HG03039 (cell line): ENCODE data around the gene ZNF853.
"Not testable (repeated sequence)": the region's sequence is repeated elsewhere in the genome, so short reads cannot be mapped to it uniquely, and the experiment has no call there.

Experiments used
- ATAC-seq: cut with Tn5 transposase; IDR thresholded peaks from one replicate; pipeline ENCODE4 v1.9.1; 2021; ENCODE audit warnings: mild to moderate bottlenecking, moderate library complexity; ENCODE audit not compliant: unreplicated experiment

Gene ZNF853

DNA sequence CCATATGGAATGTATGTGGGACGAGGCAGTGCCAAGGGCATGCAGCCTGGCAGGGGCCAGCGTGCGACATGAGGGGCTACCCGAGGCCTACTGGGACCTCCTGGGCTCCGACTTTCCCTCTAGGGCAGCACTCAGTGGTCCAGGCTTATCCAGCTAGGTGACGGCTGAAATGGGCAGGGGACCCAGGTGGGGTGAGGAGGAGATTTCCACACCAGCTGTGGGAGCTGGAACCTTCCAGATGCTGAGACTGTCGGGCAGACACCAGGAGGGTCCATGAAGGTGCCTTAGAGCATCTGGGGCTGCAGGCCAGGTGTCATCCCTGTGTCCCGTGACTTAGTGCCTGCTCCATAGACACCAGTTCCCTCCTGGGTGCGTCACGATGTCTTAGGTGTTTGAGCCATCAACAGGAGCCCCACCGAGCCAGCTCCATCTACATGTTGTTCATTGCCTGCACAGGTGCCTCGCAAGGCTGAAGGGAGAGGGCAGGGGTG lies 35.2 kb downstream of the ZNF853 start:
- no peak for ATAC-seq

GRCh38 chr7:6651851-6652445 lies 36.5 kb downstream of the ZNF853 start:
- no peak for ATAC-seq

GRCh38 chr7:6652446-6653011 lies 37.1 kb downstream of the ZNF853 start:
- no peak for ATAC-seq

DNA sequence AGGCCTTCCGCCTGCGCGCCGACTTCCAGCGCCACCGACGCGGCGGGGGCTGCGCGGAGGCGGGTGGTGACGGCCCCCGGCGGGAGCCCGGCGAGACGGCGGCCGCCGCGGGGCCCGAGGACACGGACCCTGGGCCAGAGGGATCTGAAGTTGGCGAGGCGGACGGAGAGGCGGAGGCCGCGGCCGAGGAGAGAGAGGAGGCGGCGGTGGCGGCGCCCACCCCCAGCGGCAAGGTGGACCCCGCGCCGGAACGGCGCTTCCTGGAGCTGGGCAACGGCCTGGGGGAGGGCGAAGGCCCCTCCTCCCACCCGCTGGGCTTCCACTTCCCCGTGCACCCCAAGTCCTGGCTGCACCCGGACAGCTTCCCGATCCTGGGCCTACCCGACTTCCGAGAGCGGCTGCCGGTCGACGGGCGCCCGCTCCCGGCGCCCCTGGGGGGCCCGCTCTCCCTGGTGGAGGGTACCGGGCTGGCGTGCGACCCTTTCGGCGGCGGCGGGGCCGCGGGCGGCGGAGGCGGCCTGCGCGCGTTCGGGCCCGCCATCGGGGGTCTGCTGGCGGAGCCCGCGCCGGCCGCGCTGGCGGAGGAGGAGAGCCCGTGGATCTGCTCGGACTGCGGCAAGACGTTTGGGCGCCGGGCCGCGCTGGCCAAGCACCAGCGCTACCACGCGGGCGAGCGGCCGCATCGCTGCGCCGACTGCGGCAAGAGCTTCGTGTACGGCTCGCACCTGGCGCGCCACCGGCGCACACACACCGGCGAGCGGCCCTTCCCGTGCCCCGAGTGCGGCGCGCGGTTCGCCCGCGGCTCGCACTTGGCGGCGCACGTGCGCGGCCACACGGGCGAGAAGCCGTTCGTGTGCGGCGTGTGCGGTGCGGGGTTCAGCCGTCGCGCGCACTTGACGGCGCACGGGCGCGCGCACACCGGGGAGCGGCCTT lies 37.9 kb downstream of the ZNF853 start:
- no peak for ATAC-seq

GRCh38 chr7:6654113-6654841 lies 38.9 kb downstream of the ZNF853 start:
- no peak for ATAC-seq

DNA sequence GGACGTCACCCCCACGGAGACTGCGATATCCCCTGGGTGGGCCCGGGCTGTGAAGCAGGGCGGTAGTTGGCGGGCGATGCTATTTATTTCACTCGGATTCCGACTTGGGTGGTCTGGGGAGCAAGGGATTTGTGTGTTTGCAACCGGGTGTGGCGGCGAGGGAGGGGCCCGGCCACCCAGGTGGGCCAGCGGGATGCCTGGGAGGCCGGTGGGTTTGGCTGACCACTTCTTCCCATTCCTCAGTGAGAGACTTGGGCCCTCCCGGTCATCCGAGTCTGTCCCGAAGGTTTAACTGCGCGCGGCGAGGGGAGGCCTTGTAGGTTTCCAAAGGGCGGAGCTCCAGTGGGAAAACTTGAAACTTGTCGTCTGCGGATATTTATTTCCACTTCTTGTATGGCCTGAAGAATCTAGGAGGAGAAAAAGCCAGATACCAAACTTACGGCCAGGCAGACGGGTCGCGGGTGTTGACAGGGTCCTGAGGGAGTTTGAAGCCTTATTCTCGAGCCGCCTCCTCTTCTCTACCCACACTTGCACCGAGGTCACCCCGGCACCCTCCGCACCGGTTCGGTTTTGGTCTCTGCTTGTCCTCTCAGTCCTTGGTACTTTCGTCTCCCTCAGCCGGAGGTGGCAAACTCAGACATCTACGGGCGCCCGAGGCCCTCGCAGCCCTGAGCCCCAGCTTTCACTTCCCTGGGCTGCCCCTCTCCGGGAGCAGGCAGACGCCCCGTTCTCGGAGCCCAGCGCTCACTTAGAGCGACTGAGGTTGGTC lies 39.6 kb downstream of the ZNF853 start:
- ATAC-seq, result no peak

DNA sequence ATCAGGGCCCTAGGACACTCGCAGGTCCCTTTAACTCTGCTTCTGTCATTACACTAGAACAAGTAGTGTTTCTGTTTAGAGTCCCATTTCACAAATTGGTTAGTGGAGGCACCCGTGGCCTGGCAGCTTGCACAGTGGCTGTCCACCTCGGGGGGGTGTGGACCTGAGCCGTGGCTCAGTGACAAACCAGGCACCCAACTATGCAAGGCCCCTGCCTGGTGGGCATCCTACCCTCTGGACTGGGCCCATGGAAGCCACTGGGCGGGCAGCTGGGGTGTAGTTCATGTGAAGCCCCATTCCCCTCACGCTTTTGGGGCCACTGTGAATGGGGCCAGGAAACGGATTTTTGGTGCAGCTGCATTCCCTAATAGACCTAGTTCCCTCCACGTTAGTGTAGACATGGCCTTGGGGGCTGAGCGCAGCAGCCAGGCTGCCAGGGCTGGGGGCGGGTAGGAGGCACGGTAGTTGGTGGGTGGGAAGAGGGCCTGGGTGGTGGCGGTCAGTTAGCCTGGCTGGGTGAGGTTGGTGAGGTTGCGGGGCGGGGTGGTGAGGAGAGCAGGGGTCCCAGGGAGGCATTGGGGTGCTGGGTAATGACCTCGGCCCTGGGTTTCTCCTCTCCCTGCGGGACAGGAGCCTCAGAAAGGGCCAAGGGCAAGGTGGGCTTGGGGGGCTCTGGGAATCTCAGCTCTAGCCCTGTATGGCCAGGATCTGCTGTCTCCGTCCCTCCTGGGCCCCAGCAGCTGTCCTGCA lies 40.4 kb downstream of the ZNF853 start:
- no peak for ATAC-seq

DNA sequence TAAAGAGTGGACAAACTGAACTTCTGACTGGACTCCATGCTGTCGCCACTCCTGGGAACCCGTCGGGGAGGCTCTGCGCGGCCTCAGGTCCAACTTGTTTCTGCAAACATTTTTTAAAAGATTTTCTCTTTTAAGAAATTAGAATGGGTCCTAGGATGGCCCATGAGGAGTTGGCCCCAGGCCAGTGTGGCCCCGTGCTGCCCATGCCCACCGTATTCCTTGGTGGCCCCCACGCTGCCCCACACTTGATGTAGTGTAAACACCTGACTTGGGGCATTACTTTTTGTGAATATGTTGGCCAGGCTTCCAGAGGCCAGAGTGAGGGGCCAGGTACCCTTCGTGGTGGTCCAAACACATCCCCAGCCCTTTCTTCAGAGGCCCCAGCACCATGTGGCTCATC lies 41.0 kb downstream of the ZNF853 start:
- ATAC-seq, result no peak

- ATAC-seq, result no peak
These were observed 43.4 kb downstream of the ZNF853 start for GRCh38 chr7:6658618-6659345.

- ATAC-seq, result not testable (repeated sequence)
These were observed 55.4 kb downstream of the ZNF853 start for GRCh38 chr7:6670851-6671250.
